Posterior cingulate gyrus (tissue), 11 donors: ENCODE data around the gene VWA5B1.
A peak's percentile ranks its signal among the peaks of the same experiment; 100 is the strongest.

Experiments
- DNase-seq, 10 donors: peaks; one replicate each; pipeline versions ENCODE4 v3.0.0 to v3.0.0-alpha.2; 2020 to 2021; ENCODE audit warnings: mixed read lengths in 3 of 10
- intact Hi-C: fragments of 100-400 bp; cut with DNase I; formaldehyde crosslinking; loops from one replicate; pipeline ENCODE4 v1.15.1; 2023

VWA5B1 gene

GRCh38 chr1:20362856-20363255, 72.2 kb downstream of the VWA5B1 start:
- peak in 1 of 10 donors; percentile 3 for DNase-seq
- intact Hi-C loops: loop anchor here (5.0 to 10.0 kb wide), 2 partner anchors 69 to 148 kb away; no protein-coding TSS in a partner anchor

GRCh38 chr1:20365421-20366055, 74.9 kb downstream of the VWA5B1 start:
- intact Hi-C loops: loop anchor here (10.0 kb wide), 1 partner anchor 151 kb away; no protein-coding TSS in a partner anchor
- DNase-seq: peak in 2 of 10 donors; percentile 29 to 55

GRCh38 chr1:20366056-20366462, 75.4 kb downstream of the VWA5B1 start:
- intact Hi-C loops: loop anchor here (10.0 kb wide), 1 partner anchor 151 kb away; no protein-coding TSS in a partner anchor
- peak in 2 of 10 donors; percentile 63 to 76 for DNase-seq

- peak in 2 of 10 donors; percentile 76 to 82 for DNase-seq
- intact Hi-C loops: loop anchor here (10.0 kb wide), 1 partner anchor 152 kb away; no protein-coding TSS in a partner anchor
Observed at GRCh38 chr1:20366463-20367115, 75.9 kb downstream of the VWA5B1 start.

- intact Hi-C loops: loop anchor here (10.0 kb wide), 1 partner anchor 152 kb away; no protein-coding TSS in a partner anchor
Observed at GRCh38 chr1:20367116-20367585, 76.5 kb downstream of the VWA5B1 start.

GRCh38 chr1:20367626-20368025, 77.0 kb downstream of the VWA5B1 start:
- intact Hi-C loops: loop anchor here (10.0 kb wide), 1 partner anchor 153 kb away; no protein-coding TSS in a partner anchor
- DNase-seq: peak in 2 of 10 donors; percentile 64 to 78

More at GRCh38 chr1:20367116-20367585, 76.5 kb downstream of the VWA5B1 start:
- peak in 7 of 10 donors; percentile 25 to 92 (median 61) for DNase-seq

GRCh38 chr1:20368866-20369470, 78.3 kb downstream of the VWA5B1 start:
- peak in 2 of 10 donors; percentile 54 to 79 for DNase-seq
- intact Hi-C loops: loop anchor here (10.0 kb wide), 1 partner anchor 154 kb away; no protein-coding TSS in a partner anchor

GRCh38 chr1:20370698-20371097, 80.0 kb downstream of the VWA5B1 start:
- intact Hi-C loops: no loop called here
- peak in 1 of 10 donors; percentile 52 for DNase-seq

GRCh38 chr1:20371411-20371810, 80.7 kb downstream of the VWA5B1 start:
- peak in 1 of 10 donors; percentile 59 for DNase-seq
- intact Hi-C loops: no loop called here

- no peak for DNase-seq
- intact Hi-C loops: no loop called here
Observed at GRCh38 chr1:20371883-20372282, 81.2 kb downstream of the VWA5B1 start.

- DNase-seq: peak in 1 of 10 donors; percentile 24
- intact Hi-C loops: no loop called here
Observed at GRCh38 chr1:20372676-20373075, 82.0 kb downstream of the VWA5B1 start.

GRCh38 chr1:20373286-20373685, 82.6 kb downstream of the VWA5B1 start:
- peak in 2 of 10 donors; percentile 73 to 79 for DNase-seq
- intact Hi-C loops: no loop called here

- peak in 2 of 10 donors; percentile 53 to 64 for DNase-seq
- intact Hi-C loops: no loop called here
Observed at GRCh38 chr1:20373764-20374163, 83.1 kb downstream of the VWA5B1 start.

GRCh38 chr1:20375563-20375962, 84.9 kb downstream of the VWA5B1 start:
- peak in 1 of 10 donors; percentile 54 for DNase-seq
- intact Hi-C loops: no loop called here

GRCh38 chr1:20376171-20376570, 85.5 kb downstream of the VWA5B1 start:
- peak in 1 of 10 donors; percentile 35 for DNase-seq
- intact Hi-C loops: no loop called here

GRCh38 chr1:20376880-20377494, 86.3 kb downstream of the VWA5B1 start:
- peak in 9 of 10 donors; percentile 57 to 96 (median 75) for DNase-seq

GRCh38 chr1:20377516-20378270, 87.0 kb downstream of the VWA5B1 start:
- intact Hi-C loops: loop anchor here (1.0 kb wide), 1 partner anchor 116 kb away; no protein-coding TSS in a partner anchor
- peak in 1 of 10 donors; percentile 70 for DNase-seq

More at GRCh38 chr1:20376880-20377494, 86.3 kb downstream of the VWA5B1 start:
- intact Hi-C loops: loop anchor here (1.0 kb wide), 1 partner anchor 116 kb away; no protein-coding TSS in a partner anchor

- DNase-seq: no peak
- intact Hi-C loops: no loop called here
Observed at GRCh38 chr1:20379075-20379474, 88.4 kb downstream of the VWA5B1 start.

- intact Hi-C loops: loop anchor here (5.0 kb wide), 1 partner anchor 52 kb away; no protein-coding TSS in a partner anchor
- DNase-seq: peak in 1 of 10 donors; percentile 54
Observed at GRCh38 chr1:20380175-20380574, 89.5 kb downstream of the VWA5B1 start.
